Mesodermal cell (in vitro differentiated cells): ENCODE measurements around the gene SLC4A4.
"Not testable (repeated sequence)": the region's sequence is repeated elsewhere in the genome, so short reads cannot be mapped to it uniquely, and the experiment has no call there.

Experiments used
- H3K27ac ChIP-seq: 2 replicates; pipeline ENCODE4 v1.7.0; 2013; ENCODE audit warnings: mild to moderate bottlenecking, low read depth, low read length, moderate library complexity; ENCODE audit not compliant: severe bottlenecking
- H3K36me3 ChIP-seq: 2 replicates; pipeline ENCODE4 v1.7.1; 2013; ENCODE audit warnings: mild to moderate bottlenecking, low read length, moderate library complexity; ENCODE audit not compliant: control insufficient read depth, insufficient read depth
- H3K4me1 ChIP-seq: one replicate; pipeline ENCODE4 v1.7.1; 2013; ENCODE audit warnings: mild to moderate bottlenecking, low read length; ENCODE audit not compliant: insufficient read depth, control insufficient read depth, poor library complexity, severe bottlenecking
- H3K4me3 ChIP-seq: 2 replicates; pipeline ENCODE4 v1.7.0; 2013; ENCODE audit warnings: low read length, control low read depth, mild to moderate bottlenecking; ENCODE audit not compliant: insufficient read depth, poor library complexity, severe bottlenecking; ENCODE audit errors: extremely low read depth
- H3K9me3 ChIP-seq: 2 replicates; pipeline ENCODE4 v1.7.1; 2013; ENCODE audit warnings: mild to moderate bottlenecking, low read length, moderate library complexity; ENCODE audit not compliant: control insufficient read depth
- WGBS, 2 experiments: methylation state at CpG; one replicate each; pipeline ENCODE4 v1.1.5; 2013; ENCODE audit warnings: missing lambda C conversion rate in 2 of 2; ENCODE audit not compliant: insufficient coverage in 2 of 2; 5-methylcytosine and 5-hydroxymethylcytosine counted together

SLC4A4 gene

DNA sequence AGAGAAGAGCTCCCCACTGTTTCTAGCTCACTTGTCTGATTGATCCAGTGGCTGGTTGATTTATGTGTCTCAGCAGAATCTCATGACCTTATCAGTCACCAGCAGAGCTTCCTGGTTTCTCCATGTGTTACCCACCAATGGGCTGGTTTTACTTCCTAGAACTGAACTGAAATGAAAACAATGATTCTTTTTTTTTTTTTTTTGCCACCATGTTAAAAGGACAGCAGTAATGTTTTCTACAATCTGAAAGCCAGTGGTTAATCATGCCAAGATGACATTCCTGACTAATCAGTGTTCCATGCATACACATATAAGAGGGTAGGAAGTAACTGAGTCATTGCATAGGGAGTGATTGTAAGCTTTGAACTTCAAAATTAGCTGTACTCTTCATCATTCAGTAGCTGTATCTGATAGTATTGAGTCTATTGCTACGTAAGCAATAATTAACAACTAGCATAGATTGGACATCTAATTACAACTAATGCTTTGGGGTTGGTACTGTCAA lies 67.7 kb downstream of the SLC4A4 start:
- H3K27ac ChIP-seq = peak overlapping the region; percentile 54
- H3K4me3 ChIP-seq = no peak overlapping the region
- no CpG with 5 or more reads among the region's 1 CpG for WGBS, 2 experiments
- no peaks in the 10 kb centered on the region for H3K36me3 ChIP-seq
- peaks cover 13% of the 10 kb centered on the region for H3K4me1 ChIP-seq
- H3K9me3 ChIP-seq = peaks cover 14% of the 10 kb centered on the region

DNA sequence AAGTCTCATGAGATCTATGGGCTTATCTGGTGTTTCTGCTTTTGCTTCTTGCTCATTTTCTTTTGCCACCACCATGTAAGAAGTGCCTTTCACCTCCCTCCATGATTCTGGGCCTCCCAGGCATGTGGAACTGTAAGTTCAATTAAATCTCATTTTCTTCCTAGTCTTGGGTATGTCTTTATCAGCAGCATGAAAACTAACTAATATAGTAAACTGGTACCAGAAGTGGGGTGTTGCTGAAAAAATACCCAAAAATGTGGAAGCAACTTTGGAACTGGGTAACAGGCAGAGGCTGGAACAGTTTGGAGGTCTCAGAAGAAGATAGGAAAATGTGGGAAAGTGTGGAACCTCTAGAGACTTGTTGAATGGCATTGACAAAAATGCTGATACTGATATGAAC lies 70.1 kb downstream of the SLC4A4 start:
- not testable (repeated sequence) for H3K36me3 ChIP-seq, H3K27ac ChIP-seq, H3K4me3 ChIP-seq
- Histone ChIP-seq H3K9me3 (peaks cover 14% of the 10 kb centered on the region), H3K4me1 (peaks cover 13% of the 10 kb centered on the region)

DNA sequence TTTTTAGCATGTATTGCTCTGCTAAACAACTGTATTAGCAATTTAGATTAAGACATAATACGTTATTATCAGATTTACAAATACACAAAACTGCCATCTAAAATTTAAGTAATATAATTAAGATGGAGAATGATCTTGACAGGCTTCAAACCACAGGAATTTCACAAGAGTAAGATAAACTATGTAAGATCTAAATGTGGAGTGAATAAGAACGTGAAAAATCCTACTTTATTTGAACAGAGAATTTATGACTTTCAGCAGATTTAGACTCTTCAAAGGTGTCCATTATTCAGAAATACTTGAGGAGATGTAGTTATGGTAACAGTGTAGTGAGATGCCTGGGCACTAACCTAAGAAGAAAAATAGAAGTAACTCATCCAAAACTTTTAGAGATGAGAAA lies 73.2 kb downstream of the SLC4A4 start:
- H3K4me3 ChIP-seq = no peak overlapping the region
- H3K36me3 ChIP-seq = no peaks in the 10 kb centered on the region
- H3K9me3 ChIP-seq = peaks cover 14% of the 10 kb centered on the region
- no peak overlapping the region for H3K27ac ChIP-seq
- no CpG with 5 or more reads among the region's 2 CpGs for WGBS, 2 experiments
- H3K4me1 ChIP-seq = no peaks in the 10 kb centered on the region

DNA sequence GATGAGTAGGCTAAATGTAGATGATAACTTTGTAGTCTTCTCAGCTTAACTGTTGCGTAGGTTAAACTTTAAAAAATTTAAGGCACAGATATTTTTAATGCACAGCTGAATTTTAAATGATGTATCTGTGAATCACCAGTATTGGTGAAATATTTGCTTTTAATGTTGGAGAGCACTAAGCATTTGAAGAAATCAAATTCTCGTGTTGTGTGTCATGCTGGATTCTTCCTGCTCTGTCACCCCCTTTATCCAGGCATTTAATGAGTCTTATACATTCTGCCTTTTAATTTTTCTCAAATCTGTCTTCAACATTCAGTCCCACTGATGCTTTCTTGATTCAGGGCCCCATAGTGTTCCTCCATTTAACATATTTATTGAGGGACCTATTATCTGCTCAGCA lies 76.7 kb downstream of the SLC4A4 start:
- Histone ChIP-seq H3K36me3 (no peaks in the 10 kb centered on the region), H3K4me1 (no peaks in the 10 kb centered on the region), H3K27ac (no peak overlapping the region), H3K9me3 (no peaks in the 10 kb centered on the region), H3K4me3 (no peak overlapping the region)
- WGBS, 2 experiments = 100% methylated on average over 1 of the region's 2 CpGs; no CpG with 5 or more reads in 1 of the 2 experiments

DNA sequence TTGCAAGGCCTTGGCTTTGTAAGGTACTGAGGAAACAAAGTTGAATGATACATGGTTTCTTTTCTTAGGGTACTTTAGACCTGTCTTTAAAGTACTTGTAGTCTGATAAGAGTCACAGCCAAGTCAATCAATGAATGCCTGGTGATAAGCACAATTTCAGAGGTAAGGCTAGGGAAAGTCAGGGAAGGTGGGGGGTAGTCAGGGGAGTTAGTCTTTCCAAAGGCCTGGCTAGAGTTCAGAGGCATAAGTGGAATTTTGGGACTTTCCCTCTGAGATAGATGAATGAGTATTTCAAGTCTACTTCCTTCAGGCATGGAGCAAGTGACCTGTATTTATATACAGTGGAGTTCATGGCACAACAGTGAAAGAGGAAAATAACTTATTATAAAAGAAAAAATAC lies 78.3 kb downstream of the SLC4A4 start:
- H3K36me3 ChIP-seq = no peaks in the 10 kb centered on the region
- H3K4me3 ChIP-seq = no peak overlapping the region
- H3K27ac ChIP-seq = no peak overlapping the region
- H3K4me1 ChIP-seq = no peaks in the 10 kb centered on the region
- no peaks in the 10 kb centered on the region for H3K9me3 ChIP-seq

DNA sequence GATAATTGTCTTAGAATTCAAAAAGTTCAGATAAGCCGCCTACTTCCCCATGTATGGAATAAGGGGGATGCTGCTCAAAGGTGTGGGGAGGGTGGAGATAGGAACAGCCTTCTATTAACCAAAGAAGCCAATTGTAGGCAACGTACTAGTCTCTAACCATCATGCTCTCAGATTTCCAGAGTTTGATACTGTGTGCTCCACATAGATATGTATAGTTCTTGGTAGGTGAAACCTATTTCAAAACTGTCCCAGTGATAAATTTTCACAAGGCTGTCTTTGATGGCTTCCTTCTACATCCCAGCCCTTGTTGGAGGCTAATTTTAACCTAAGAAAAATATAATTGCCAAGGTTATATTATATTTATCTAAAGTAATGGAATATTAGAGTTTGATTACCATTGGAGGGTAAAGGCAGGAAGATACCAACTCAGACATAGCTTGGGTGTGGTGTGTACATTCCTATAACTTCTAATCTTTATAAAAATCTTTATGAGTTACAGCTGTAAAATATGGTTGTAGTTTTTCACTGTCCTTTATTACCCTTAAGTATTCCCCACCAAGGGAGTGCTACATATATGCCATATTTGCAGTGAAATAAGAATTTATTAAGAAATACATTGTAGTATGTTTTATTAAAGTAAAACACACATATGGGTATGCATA lies 87.7 kb downstream of the SLC4A4 start:
- no peaks in the 10 kb centered on the region for H3K4me1 ChIP-seq
- no peaks in the 10 kb centered on the region for H3K9me3 ChIP-seq
- WGBS, 2 experiments = no CpG with 5 or more reads among the region's 2 CpGs
- no peak overlapping the region for H3K4me3 ChIP-seq
- no peaks in the 10 kb centered on the region for H3K36me3 ChIP-seq
- no peak overlapping the region for H3K27ac ChIP-seq

DNA sequence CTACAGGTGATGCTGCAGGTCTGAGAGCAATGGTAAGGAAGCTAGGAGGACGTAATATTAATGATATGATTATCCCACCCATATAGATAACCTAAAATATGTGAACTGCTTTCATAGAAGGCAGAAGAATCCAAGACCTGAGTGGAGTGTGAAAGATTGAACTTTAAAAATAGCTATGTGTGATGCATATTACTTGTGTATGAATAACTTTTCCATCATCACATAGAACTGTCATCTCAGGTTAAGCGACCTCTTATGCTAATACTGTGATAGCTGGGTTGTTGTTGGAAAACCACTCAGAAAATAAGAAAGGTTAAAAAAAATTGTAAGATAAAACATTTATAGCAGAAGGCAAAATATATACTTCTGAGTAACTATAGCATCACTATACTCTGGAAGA lies 90.3 kb downstream of the SLC4A4 start:
- no peaks in the 10 kb centered on the region for H3K4me1 ChIP-seq
- H3K27ac ChIP-seq = no peak overlapping the region
- no peaks in the 10 kb centered on the region for H3K36me3 ChIP-seq
- no CpG with 5 or more reads among the region's 2 CpGs for WGBS, 2 experiments
- no peak overlapping the region for H3K4me3 ChIP-seq
- no peaks in the 10 kb centered on the region for H3K9me3 ChIP-seq

DNA sequence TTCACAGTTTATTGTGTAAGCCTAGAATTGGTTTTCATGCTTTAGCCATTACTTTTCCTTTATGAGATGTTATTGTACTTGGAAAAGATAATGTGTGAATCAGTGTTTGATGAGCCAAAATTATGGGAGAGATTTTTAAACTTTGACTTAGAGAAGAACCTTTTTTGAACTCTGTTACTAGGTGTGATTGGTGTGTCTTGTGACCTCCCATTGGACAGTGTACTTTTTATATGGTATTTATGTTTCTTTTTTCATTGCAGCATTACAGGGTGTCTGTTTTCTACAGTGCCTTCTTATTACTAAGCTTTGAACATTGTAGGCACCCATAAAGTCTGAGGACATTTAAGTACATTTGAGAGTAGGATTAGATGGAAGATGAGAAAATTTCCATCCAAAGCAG lies 91.1 kb downstream of the SLC4A4 start:
- Histone ChIP-seq H3K4me1 (no peaks in the 10 kb centered on the region), H3K27ac (no peak overlapping the region), H3K9me3 (no peaks in the 10 kb centered on the region), H3K4me3 (no peak overlapping the region), H3K36me3 (no peaks in the 10 kb centered on the region)

DNA sequence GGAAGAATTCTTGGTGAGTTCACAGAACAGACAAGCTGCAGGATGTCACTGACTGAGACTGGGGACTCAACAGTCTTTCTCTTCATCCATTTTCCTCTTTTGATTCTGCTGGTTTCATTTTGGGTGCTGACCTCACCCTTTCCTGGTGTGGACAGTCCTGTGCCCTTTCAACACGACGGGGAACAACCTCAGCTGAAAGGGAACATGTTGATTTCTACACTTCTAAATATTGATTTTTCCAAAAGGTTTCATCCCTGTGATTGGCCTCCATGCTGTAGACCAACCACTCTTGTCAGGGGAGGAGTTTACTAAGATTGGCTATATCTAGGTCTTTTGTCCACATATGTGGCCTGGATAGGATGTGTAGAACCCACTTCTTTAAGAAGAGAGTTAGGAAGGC lies 91.8 kb downstream of the SLC4A4 start:
- no peak overlapping the region for H3K4me3 ChIP-seq
- H3K36me3 ChIP-seq = no peaks in the 10 kb centered on the region
- 94% methylated on average over 2 of the region's 2 CpGs; no CpG with 5 or more reads in 1 of the 2 experiments for WGBS, 2 experiments
- no peaks in the 10 kb centered on the region for H3K4me1 ChIP-seq
- no peak overlapping the region for H3K27ac ChIP-seq
- no peaks in the 10 kb centered on the region for H3K9me3 ChIP-seq

DNA sequence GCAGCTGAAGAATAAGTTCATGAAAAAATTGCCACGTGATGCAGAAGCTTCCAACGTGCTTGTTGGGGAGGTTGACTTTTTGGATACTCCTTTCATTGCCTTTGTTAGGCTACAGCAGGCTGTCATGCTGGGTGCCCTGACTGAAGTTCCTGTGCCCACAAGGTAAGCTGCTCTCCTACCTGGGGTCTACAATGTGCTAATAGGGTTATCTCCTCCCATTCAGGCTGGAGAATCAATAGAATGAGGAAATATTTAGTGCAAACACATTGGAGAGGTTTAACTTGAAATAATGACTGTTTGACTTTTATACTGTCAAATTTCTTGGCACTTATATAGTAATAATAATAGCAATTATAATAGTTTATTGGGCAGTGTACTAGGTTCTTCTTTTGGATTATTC lies 101.8 kb downstream of the SLC4A4 start:
- 75% methylated on average over 1 of the region's 2 CpGs; no CpG with 5 or more reads in 1 of the 2 experiments for WGBS, 2 experiments
- H3K4me3 ChIP-seq = no peak overlapping the region

DNA sequence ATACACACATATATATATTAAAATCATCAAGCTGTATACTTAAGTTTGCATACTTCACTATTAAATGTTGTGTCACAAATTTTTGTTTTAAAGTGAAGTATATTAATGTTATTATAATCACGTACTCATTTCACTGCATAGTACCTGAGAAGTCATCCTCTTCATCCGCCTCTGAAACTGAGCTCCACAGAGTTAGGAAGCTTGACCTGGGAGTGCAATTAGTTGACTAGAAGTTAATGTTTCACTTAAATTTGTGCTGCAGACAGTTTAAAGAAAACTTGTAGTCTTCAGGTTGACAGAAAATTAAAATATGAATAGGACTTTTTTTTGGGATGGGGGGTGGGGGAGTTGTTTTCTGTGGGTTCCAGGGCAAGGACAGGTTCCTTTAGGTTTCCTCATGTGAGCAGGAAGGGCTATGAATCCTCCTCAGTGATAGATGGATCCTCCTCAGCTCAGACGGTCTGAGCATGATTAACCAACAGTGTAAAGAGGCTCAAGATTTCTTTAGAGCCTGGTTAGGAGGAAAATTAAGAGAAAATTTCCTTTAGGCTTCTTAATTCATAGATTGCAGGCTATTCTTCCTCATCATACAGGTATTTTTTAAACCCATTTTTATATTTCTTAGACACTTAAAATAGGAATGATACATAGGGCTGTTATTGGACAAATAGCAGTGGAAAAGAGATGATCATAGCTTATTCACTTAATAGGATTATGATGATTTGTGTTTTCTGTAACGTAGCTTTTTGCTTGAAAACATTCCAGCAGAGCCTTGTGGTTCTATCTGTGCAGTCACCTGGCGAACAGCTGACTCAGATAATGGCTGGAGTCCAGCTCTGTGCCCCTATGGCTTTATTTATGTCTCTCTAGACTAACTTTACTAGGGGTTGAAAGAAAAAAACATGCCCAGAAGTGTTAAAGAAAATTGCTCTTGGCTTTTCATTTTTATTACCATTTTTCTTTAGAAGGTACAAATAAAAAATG lies 102.7 kb downstream of the SLC4A4 start:
- Histone ChIP-seq H3K27ac (no peak overlapping the region), H3K36me3 (no peaks in the 10 kb centered on the region), H3K9me3 (no peaks in the 10 kb centered on the region), H3K4me1 (no peaks in the 10 kb centered on the region), H3K4me3 (no peak overlapping the region)
- 57 to 92% methylated on average over 1 to 2 of the region's 5 CpGs for WGBS, 2 experiments

More for the DNA sequence above, 101.8 kb downstream of the SLC4A4 start:
- Histone ChIP-seq H3K27ac (no peak overlapping the region), H3K36me3 (no peaks in the 10 kb centered on the region), H3K4me1 (no peaks in the 10 kb centered on the region), H3K9me3 (no peaks in the 10 kb centered on the region)
